Fibroblast of skin of left quadriceps (primary cell): ENCODE results near the gene WASF3.
"Not testable (repeated sequence)": the region's sequence is repeated elsewhere in the genome, so short reads cannot be mapped to it uniquely, and the experiment has no call there.

Experiments used
- DNase-seq, 2 experiments: peaks; one replicate each; pipeline ENCODE4 v3.0.0-alpha.2; 2013; ENCODE audit warnings: low read depth in 2 of 2

WASF3 gene

GRCh38 chr13:26629260-26629825 lies 71.9 kb downstream of the WASF3 start:
- DNase-seq = no peak

- not testable (repeated sequence) for DNase-seq
These were observed 78.2 kb downstream of the WASF3 start for GRCh38 chr13:26635634-26636033.

- not testable (repeated sequence) for DNase-seq
These were observed 78.6 kb downstream of the WASF3 start for GRCh38 chr13:26636073-26636472.

GRCh38 chr13:26646603-26647002 lies 89.1 kb downstream of the WASF3 start:
- no peak for DNase-seq

GRCh38 chr13:26651234-26651633 lies 93.8 kb downstream of the WASF3 start:
- no peak for DNase-seq

GRCh38 chr13:26653310-26653709 lies 95.8 kb downstream of the WASF3 start:
- DNase-seq = no peak

- no peak for DNase-seq
These were observed 96.4 kb downstream of the WASF3 start for GRCh38 chr13:26653842-26654241.

GRCh38 chr13:26656919-26657318 lies 99.4 kb downstream of the WASF3 start:
- no peak for DNase-seq

GRCh38 chr13:26658448-26659385 lies 101.2 kb downstream of the WASF3 start:
- no peak for DNase-seq

- DNase-seq = no peak
These were observed 102.7 kb downstream of the WASF3 start for GRCh38 chr13:26660185-26660584.

- no peak for DNase-seq
These were observed 103.3 kb downstream of the WASF3 start for GRCh38 chr13:26660766-26661165.

- DNase-seq = no peak
These were observed 106.3 kb downstream of the WASF3 start for GRCh38 chr13:26663791-26664190.

GRCh38 chr13:26664286-26664685 lies 106.8 kb downstream of the WASF3 start:
- no peak for DNase-seq

GRCh38 chr13:26664876-26665275 lies 107.4 kb downstream of the WASF3 start:
- DNase-seq = peak; percentile 26 to 28

GRCh38 chr13:26668357-26669146 lies 111.1 kb downstream of the WASF3 start:
- no peak for DNase-seq

GRCh38 chr13:26673890-26674289 lies 116.4 kb downstream of the WASF3 start:
- no peak for DNase-seq

GRCh38 chr13:26677156-26677555 lies 119.7 kb downstream of the WASF3 start:
- no peak for DNase-seq

GRCh38 chr13:26678330-26678729 lies 120.8 kb downstream of the WASF3 start:
- no peak for DNase-seq

GRCh38 chr13:26678796-26679195 lies 121.3 kb downstream of the WASF3 start:
- DNase-seq = no peak

- DNase-seq = peak; percentile 31 to 33
These were observed 122.1 kb downstream of the WASF3 start for GRCh38 chr13:26679411-26680122.

- DNase-seq = no peak
These were observed 122.6 kb downstream of the WASF3 start for GRCh38 chr13:26680123-26680450.

GRCh38 chr13:26680572-26680971 lies 123.1 kb downstream of the WASF3 start:
- DNase-seq = no peak
